Vagina (tissue), 2 donors: ENCODE measurements around the gene PARN.

Experiments used
- POLR2A ChIP-seq, 2 donors: fragments of 450-650 bp; IDR thresholded peaks; one replicate each; pipeline ENCODE4 v1.6.1; 2017; ENCODE audit warnings: antibody characterized with exemption in 2 of 2, mild to moderate bottlenecking in 2 of 2, moderate library complexity in 2 of 2
- TF ChIP-seq, protein P1 (sequence below), 3 experiments: fragments of 450-650 bp in 2 of 3; fragments of 200-600 bp in 1 of 3; sonication (generic) in 1 of 3; IDR thresholded peaks; one replicate each; pipeline ENCODE4 v1.5.1; 2017 to 2019; ENCODE audit warnings: antibody characterized with exemption in 3 of 3, mild to moderate bottlenecking in 2 of 3, moderate library complexity in 2 of 3

DNA sequence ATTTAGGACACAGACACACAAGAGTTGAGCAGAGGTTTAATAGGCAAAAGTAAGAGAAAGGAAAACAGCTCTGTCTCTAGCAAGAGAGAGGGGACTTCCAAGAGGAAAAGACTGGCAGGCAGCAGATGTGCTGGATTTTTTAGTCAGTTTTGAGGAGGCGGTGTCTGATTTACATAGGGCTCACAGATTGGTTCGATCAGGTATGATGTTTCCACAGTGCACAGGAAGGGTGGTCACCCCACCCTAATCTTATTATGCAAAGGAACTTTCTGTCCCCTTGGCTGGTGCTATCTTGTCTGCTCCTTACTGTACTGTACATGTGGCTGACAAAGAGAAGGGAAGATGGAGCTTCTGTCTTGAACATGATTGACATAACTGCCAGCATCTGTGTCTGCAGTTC, 28.0 kb upstream of the PARN start:
- no peak for TF ChIP-seq POLR2A (IDR thresholded peaks at IDR 0.05)
- TF ChIP-seq, protein P1, sequence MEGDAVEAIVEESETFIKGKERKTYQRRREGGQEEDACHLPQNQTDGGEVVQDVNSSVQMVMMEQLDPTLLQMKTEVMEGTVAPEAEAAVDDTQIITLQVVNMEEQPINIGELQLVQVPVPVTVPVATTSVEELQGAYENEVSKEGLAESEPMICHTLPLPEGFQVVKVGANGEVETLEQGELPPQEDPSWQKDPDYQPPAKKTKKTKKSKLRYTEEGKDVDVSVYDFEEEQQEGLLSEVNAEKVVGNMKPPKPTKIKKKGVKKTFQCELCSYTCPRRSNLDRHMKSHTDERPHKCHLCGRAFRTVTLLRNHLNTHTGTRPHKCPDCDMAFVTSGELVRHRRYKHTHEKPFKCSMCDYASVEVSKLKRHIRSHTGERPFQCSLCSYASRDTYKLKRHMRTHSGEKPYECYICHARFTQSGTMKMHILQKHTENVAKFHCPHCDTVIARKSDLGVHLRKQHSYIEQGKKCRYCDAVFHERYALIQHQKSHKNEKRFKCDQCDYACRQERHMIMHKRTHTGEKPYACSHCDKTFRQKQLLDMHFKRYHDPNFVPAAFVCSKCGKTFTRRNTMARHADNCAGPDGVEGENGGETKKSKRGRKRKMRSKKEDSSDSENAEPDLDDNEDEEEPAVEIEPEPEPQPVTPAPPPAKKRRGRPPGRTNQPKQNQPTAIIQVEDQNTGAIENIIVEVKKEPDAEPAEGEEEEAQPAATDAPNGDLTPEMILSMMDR (IDR thresholded peaks at IDR 0.05) = no peak
